GM18909 (cell line): ENCODE results near the gene COBLL1.
"Not testable (repeated sequence)": the region's sequence is repeated elsewhere in the genome, so short reads cannot be mapped to it uniquely, and the experiment has no call there.

Experiments used
- ATAC-seq: cut with Tn5 transposase; IDR thresholded peaks from one replicate; pipeline ENCODE4 v1.9.1; 2021; ENCODE audit warnings: mild to moderate bottlenecking; ENCODE audit not compliant: unreplicated experiment, poor library complexity

The COBLL1 gene

DNA sequence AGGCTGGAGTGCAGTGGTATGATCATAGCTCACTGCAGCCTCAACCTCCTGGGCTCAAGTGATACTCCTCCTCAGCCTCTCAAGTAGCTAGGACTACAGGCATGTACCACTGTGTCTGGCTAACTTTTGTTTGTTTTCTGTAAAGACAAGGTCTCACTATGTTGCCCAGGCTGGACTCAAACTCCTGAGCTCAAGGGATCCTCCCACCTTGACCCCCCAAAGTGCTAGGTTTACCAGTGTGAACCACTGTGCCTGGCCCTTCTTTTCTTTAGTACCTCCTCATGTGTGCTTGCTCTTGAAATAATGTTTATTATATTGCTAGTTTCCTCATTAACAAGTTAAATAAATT, 19.0 kb upstream of the COBLL1 start:
- no peak for ATAC-seq

DNA sequence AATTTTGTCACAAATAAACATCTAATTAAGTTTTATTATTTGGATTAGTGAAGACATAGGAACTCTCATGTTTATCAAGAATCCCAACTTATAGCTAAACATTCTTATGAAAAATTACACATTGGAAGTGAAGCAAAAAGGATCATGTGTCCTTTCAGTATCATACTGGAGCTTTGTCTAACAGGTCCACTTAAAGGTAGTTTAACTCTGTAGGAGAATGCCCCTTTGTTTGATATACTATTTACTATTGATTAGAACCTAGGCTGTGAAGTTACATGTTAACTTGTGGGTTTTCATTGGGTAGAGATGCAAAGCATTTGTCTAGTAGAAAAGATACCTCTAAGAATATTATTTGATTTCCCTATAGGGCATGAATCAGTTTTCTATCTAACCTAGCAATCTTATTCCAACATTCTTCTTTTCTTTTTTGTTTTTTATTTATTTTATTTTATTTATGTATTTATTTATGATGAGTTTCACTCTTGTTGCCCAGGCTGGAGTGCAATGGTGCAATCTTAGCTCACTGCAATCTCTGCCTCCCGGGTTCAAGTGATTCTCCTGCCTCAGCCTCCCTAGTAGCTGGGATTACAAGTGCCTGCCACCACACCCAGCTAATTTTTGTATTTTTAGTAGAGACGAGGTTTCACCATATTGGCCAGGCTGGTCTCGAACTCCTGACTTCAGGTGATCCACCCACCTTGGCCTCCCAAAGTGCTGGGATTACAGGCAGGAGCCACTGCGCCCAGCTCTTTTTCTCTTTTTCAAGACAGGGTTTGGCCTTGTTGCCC, 18.5 kb upstream of the COBLL1 start:
- ATAC-seq = not testable (repeated sequence)

DNA sequence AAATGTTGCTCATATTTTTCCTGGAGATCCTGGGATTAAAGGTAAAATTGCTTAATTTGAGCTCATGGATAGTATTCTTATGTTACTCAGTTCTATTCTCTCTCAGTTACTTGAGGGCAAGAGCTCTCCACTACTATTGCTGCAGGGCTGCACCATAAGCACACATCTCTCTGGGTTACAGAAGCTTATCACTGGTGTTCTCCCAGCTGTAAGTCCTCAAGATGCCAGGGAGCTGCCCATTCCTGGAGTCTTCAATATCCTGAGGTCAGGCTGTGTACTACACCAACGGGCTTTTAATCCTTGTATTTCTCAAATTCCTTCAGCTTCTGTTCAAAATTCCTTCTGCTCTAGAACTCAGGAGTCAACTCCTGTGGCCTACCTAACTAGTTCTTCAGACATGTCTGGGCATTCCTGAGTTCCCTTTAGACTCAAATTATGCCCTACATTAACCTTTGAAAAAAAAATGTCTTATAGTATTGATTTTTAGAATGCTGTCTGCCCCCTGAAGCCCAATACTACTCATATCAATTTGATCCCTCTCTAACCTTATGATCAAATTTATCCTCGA, 17.7 kb upstream of the COBLL1 start:
- ATAC-seq = no peak

DNA sequence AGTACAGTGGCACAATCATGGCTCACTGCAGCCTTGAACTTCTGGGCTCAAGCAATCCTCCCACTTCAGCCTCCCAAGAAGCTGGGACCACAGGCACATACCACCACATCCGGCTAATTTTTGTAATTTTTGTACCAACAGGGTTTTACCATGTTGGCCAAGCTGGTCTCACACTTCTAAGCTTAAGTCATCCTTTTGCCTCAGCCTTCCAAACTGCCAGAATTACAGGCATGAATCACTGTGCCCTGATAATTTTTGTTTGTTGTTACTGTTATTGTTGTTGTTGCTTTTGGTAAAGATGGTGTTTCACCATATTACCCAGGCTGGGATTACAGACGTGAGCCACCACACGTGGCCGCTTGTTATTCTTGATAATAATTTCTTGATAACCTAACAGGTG, 10.5 kb upstream of the COBLL1 start:
- ATAC-seq = no peak

DNA sequence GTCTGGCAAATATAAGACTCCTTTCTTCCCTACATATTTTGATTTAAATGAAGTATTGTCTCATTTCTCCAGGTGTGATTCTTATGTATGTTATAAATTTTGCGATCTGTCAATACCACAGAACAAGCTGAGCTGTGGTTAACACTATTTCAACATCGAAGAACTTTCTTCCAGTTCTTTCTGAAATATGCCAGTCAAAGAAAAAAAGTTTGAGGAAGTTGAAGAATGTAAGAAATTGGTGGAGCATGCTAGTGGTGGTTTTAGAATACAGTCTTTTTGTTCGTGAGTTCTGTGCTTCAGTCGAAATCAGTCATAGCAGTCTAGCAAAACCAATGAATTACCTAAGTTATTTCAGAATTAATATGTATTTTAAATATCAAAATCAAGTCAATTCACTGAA, 8.6 kb upstream of the COBLL1 start:
- no peak for ATAC-seq

DNA sequence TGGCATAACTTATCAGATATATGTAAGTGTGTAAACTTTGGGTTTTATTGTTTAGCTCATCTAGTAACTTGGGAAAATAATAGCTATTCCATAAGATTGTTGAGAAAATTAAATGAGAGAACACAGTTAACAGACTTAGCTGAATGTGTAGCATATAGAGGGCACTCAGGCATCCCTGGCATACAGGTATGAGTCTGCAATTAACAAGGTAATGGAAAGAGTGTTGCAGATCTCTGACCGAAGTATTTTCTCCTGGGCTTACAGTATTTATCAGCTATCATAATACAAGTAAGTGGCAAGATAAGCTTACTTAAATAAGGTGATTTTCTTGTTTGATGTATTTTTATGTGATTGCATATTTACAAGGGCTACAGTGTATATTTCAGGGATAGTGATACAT, 7.9 kb upstream of the COBLL1 start:
- no peak for ATAC-seq

DNA sequence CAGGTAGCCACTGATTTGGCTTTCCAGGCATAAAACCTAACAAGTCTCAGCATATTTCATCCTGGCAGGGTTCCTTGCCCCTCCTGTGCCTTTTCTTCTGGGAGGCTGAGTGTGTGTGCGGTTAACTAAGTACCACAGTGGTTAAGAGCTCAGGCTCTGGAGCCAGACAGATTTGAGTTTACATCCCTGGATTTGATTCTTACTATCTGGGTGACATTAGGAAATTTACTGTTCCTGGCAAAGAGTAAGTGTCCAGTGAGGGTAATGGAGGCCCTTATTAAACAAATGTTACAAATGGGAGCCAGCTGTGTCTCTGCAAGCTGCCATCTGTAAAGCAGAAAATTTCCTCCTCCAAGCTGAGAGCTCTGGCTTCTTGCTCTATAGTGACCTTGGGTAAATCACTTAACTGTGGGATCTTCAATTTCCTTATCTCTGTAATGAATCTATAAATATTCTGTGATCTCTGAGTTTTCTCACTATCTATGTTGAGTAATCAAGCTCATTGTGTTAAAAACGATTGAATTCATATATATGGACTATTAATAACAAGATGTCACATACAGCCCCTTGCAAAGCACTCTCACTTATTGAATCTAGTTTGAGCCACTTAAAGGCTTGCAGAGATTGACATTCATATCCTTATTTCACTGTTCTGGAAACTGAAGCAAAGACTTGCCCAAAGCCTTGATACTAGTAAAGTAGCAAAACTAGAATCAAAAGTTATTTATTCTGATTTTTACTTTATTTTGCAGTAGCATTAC, 6.5 kb upstream of the COBLL1 start:
- ATAC-seq = no peak

DNA sequence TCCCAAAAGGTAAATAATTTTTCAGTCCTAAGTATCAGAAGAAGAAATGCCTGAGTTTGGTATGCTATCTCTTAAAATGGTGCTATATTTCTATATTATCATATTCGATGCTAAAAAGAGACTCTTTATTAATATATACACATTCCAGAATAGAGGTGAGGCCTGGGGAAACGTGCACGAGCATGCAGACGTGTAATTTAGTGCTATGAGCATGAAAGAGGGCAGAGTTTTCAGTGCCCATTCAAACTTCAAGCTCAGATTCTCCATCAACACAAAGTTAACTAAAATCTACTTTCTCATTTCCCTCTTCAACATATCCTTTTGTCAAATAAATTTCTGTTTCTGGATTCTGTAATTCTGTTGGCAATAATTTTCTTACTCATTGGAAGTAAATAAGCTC, 5.7 kb upstream of the COBLL1 start:
- no peak for ATAC-seq

DNA sequence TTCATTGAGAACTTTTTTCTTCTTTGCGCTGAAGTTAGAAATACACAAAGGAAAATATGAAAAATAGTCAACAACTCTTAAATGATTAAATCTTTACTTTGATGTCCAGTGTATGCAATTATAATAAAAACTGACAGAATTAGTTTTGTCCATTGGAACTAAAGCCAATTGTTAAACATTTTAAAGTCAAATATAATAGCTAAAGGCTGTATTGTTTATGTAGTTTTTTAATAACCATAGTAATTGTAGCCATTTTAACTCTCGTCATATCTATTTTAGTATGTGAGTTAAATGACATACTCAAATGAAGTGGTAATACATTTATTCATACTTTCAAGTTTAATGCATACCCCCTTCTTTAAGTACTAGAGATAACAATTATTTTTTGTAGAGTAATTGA, 4.7 kb upstream of the COBLL1 start:
- ATAC-seq = no peak

DNA sequence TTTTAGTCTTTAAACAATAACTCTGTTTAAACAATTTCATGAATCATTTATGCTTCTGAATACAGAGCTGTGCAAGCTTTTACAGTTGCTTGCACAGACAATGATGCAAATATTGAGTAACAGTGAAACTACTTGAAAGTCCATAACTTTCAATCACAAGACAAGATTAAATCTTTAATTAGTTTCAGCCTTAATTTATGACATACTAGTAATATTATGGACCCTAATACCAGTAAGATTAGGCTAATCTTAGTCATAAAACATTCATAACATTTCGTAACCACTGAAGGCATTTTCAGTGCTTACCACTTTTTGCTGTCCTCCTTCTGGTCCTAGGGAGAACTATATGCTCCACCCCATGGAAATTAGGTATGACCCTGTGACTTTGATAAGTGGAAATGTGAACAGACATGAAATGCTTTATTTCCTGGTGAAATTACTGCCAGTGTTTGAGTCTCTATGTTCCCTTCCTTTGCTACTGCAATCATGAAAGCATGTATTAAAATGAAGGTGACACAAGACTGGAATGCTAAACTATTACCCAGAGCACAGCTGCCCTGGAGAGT, 1.8 kb upstream of the COBLL1 start:
- ATAC-seq = no peak

DNA sequence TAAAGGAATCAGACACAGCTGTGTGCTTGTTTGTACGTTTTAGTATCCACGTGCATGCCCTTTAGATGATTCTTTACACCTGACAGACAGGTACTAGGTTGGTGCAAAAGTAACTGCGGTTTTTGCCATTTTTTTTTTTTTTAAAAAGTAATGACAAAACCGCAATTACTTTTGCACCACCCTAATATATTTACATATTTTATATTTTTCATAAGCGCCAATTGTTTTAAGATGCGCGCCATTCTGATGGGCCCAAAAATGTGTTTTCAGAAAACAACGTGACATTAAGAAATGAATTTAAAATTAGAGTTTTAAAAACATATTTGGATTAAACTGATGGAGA, 972 bp upstream of the COBLL1 start:
- no peak for ATAC-seq

DNA sequence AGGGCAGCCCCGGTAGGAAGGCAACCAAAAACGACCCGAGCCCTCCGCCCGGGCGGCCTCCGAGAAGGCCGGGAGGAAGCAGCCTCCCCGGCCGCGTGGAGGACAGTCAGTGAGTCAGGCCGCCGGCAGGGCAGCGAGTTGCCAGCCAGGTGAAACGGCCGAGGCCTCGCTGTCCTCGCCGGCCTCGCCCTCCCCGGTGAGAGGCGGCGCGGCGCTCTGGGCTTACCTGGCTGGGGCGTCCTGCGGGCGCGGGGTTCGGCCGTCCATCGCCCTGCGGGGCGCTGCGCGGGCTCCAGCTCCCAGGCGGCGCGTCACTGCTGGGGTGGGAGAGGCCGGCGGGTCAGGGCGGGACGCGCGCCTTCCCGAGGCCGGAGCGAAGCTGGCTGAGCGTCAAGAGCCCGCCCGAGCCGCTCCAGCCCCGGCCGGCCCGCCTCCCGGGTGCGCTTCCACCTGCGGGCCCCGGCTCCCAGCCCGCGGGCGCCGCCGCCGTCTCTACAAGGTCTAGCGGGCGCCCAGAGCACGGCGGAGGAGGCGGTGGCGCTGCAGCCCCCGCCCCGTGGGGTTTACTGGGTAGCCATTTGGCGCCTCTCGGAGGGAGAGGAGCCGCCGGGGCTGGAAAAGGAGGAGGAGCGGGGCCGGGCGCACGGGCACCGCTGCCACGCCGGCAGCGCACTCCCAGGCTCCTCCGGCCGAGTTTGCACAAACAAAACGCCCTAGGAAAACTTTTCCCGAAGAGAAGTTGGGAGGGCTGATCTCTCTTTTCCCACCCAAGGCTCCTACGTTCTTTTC, 499 bp downstream of the COBLL1 start:
- ATAC-seq = peak; percentile 68

DNA sequence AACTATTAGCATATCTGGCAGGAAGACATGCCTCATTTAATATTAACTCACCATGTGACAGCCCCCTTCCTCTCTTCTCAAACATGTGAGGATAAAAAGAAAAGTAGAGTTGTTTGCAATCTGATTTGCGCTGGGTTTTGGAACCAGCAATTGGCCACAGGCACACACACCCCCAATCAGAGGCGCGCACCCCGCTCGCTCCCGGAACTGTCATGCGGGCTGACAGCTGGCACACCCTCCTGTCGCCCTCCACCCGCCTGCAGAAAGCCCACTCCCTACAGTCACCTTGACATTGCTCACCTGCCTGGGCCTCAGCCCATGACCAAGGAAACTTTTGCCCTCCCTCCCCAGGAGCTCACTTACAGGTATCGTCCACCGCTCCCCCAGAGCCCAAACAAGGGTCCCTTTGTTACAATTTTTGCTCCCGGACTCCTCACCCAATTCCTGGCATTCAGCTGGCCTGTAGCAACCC, 1.1 kb downstream of the COBLL1 start:
- no peak for ATAC-seq

DNA sequence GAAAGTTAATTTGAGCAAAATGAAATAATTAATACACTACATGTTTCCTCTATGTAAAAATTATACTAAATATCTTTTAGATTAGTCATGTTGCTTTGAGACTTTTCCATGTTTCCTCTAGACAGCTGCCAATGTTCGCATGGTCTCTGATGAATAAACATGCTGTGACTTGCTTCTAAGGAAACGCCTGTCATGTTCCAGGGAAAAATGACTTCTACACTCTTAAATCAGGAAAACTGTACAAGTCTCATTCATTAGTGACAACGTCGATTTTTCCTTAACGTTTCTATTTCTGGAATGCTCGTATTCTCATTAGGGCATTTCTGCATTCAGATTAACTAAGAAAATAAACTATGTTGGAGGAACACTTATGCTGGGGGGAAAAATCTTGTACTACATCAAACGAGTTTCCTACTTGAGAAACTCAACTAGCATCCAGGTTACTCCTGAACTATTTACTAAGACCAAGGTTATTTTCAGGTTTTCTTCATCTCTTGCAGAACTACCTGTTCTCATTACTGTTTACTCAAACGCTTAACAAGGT, 1.6 kb downstream of the COBLL1 start:
- no peak for ATAC-seq

DNA sequence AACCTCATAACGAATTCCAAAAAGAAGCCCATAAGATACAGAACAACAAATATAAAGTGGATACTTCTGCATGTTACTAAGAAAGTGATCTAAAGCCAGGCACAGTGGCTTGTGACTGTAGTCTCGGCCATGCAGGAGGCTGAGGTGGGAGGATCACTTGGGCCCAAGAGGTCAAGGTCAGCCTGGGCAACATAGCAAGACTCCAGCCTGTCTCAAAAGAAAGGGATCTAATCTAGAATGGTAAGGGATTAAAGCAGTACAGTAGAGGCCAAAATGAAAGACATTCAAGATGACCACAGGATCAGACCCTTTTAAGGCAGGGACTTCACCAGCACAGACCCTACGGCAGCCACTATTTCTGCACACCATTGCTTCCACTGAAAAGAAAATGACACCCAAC, 3.8 kb downstream of the COBLL1 start:
- ATAC-seq = no peak

DNA sequence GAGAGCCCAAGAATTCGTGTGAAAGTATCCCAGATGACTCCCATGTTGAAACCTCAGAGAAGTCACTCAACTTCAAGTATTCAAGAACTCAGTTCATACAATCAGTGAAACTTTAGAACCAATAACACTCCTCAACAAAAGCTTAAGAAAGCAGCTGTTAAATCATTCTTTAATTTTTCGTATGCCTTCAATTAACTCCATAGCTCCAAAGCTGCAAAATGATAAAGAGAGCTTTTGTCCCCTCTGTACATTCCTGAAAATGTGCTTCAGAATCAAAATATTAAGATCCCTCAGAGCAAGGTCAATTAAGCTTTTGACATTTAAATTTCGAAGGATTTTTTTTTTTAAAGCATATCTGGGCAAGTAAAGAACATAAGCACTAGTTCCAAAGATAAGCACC, 4.7 kb downstream of the COBLL1 start:
- ATAC-seq = no peak

DNA sequence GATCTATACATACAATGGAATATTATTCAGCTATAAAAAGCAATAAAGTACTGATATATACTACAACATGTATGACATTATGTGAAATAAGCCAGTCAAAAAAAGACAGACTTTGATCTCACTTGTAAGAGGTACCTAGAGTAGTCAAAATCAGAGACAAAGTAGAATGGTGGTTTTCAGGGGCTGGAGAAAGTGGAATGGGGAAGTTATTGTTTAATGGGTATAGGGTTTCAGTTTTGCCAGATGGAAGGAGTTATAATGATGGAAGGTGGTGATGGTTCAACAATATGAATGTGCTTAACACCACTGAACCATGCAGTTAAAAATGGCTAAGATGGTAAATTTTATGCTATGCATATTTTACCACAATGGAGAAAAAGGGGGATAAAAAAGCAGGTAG, 6.3 kb downstream of the COBLL1 start:
- no peak for ATAC-seq

DNA sequence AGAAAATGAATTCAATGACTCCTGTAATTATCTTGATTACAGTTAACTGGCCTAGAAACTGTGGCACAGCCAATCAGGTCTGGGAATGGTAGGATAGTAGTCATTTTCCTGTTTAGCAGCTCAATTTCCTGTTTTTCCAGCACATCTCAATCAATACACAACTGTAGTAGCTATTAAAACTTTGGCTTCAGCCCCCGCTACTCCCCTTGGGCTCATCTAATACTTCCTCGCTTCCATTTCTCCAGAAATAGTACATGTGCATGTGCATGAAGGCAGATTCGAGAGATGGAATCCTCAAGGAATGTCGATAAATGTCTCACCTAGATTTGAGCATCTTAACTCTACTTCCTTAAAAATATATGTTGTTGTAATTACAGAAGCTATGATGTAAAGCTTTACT, 9.7 kb downstream of the COBLL1 start:
- no peak for ATAC-seq

DNA sequence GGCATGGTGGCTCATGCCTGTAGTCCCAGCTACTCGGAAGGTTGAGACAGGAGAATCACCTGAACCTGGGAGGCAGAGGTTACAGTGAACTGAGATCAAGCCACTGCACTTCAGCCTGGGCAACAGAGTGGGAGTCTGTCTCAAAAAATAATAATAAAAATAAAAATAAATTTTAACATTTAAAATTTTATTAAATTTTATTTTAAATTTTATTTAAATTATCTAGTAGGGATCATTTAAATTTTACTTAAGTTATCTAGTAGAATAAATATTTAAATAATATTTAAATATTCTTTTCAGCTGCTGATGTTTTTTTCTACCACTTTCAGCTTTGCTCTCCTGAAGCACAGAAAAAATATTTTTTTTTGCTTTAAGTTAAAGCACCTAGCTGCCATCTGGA, 10.4 kb downstream of the COBLL1 start:
- no peak for ATAC-seq
